Activated CD4-positive, CD25-positive, alpha-beta regulatory T cell treated with anti-CD3 and anti-CD28 coated beads, Interleukin-2, amount 50 U/mL, for 24 hours (primary cell): ENCODE data around the gene TGM2.

Experiments
- ATAC-seq, 2 donors: fragments of 150-1000 bp; cut with Tn5 transposase; one replicate each; pipeline ENCODE4 v1.10.0; 2021; ENCODE audit warnings: mild to moderate bottlenecking in 1 of 2, moderate library complexity in 1 of 2

TGM2 gene

GRCh38 chr20:38143646-38144554 lies 21.2 kb downstream of the TGM2 start:
- peak in 1 of 2 donors; percentile 20 for ATAC-seq

GRCh38 chr20:38143238-38143645 lies 21.8 kb downstream of the TGM2 start:
- no peak for ATAC-seq

GRCh38 chr20:38141889-38142494 lies 23.1 kb downstream of the TGM2 start:
- no peak for ATAC-seq

GRCh38 chr20:38141204-38141888 lies 23.7 kb downstream of the TGM2 start:
- no peak for ATAC-seq

GRCh38 chr20:38139977-38140753 lies 24.9 kb downstream of the TGM2 start:
- ATAC-seq = no peak

GRCh38 chr20:38139156-38139912 lies 25.7 kb downstream of the TGM2 start:
- ATAC-seq = no peak

- ATAC-seq = no peak
Measured at GRCh38 chr20:38138086-38138778, 26.8 kb downstream of the TGM2 start.

GRCh38 chr20:38137441-38138037 lies 27.5 kb downstream of the TGM2 start:
- ATAC-seq = no peak

- ATAC-seq = no peak
Measured at GRCh38 chr20:38136421-38137245, 28.4 kb downstream of the TGM2 start.

- ATAC-seq = no peak
Measured at GRCh38 chr20:38135651-38136420, 29.2 kb downstream of the TGM2 start.

- ATAC-seq = no peak
Measured at GRCh38 chr20:38135271-38135650, 29.8 kb downstream of the TGM2 start.

GRCh38 chr20:38134427-38135270 lies 30.4 kb downstream of the TGM2 start:
- no peak for ATAC-seq

GRCh38 chr20:38133680-38134426 lies 31.2 kb downstream of the TGM2 start:
- ATAC-seq = no peak

- no peak for ATAC-seq
Measured at GRCh38 chr20:38132910-38133501, 32.1 kb downstream of the TGM2 start.

- no peak for ATAC-seq
Measured at GRCh38 chr20:38132156-38132909, 32.7 kb downstream of the TGM2 start.

GRCh38 chr20:38131588-38132121 lies 33.4 kb downstream of the TGM2 start:
- ATAC-seq = no peak
